ENCODE results near the gene ZFP2.

The ZFP2 gene

DNA sequence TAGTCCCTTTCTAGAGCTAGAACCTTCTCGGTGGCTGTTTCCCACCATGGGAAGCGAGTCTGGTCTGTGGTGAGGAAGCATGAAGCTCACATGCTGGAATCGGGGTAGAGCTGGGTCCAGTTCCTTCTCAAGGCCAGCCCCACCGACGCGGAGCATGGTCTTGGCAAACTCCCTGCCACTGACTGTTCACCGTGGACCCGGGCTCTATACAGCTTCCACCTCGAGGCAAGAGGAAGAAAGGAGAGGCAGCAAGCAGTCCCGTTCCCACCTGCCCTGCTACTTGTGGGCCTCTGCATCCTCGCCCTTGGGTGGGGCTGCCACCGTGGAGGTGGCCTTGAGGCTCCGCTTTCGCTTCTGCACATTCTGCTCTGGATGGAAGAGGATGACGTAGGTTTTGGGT, 85.7 kb downstream of the ZFP2 start:
- no peak for DNase-seq (ENCODE audit: low read depth in 2 of 2)
